GM23338 (cell line): ENCODE data around the gene TBX18. TPM values are rescaled to one million over a fixed set of nuclear protein-coding genes. Genes with fewer than 3 reads are reported as not detected.

Experiments used
- ATAC-seq: fragments of 200-7000 bp; cut with Tn5 transposase; 3 replicates; pipeline ENCODE4 v1.9.1; 2020
- DNase-seq: peaks from one replicate; pipeline ENCODE4 v3.0.0-alpha.2; 2015; ENCODE audit warnings: low spot score
- H2AFZ ChIP-seq: fragments of 200-600 bp; sonication (generic); 2 replicates; pipeline ENCODE4 v1.8.0; 2016; ENCODE audit warnings: antibody characterized with exemption, mild to moderate bottlenecking, moderate library complexity
- H3F3A ChIP-seq: fragments of 200-600 bp; sonication (generic); replicated peaks from 2 replicates; pipeline ENCODE4 v1.8.0; 2017; ENCODE audit warnings: antibody characterized with exemption, mixed run types, low read depth
- H3K27ac ChIP-seq: fragments of 200-600 bp; sonication (generic); 2 replicates; pipeline ENCODE4 v1.6.1; 2016; ENCODE audit warnings: low read depth
- H3K27me3 ChIP-seq: fragments of 200-600 bp; sonication (generic); 2 replicates; pipeline ENCODE4 v1.8.0; 2016; ENCODE audit warnings: mild to moderate bottlenecking, mixed run types, moderate library complexity; ENCODE audit not compliant: insufficient read depth
- H3K36me3 ChIP-seq: fragments of 200-600 bp; sonication (generic); 2 replicates; pipeline ENCODE4 v1.8.0; 2016; ENCODE audit warnings: mild to moderate bottlenecking; ENCODE audit not compliant: insufficient read depth
- H3K4me1 ChIP-seq: fragments of 200-600 bp; sonication (generic); 2 replicates; pipeline ENCODE4 v1.8.0; 2016; ENCODE audit warnings: mild to moderate bottlenecking, moderate library complexity; ENCODE audit not compliant: insufficient read depth
- H3K4me2 ChIP-seq: fragments of 200-600 bp; sonication (generic); 2 replicates; pipeline ENCODE4 v1.7.1; 2017; ENCODE audit warnings: mixed run types
- H3K4me3 ChIP-seq: fragments of 200-600 bp; sonication (generic); 2 replicates; pipeline ENCODE4 v1.6.1; 2016; ENCODE audit warnings: mixed run types
- H3K79me2 ChIP-seq: fragments of 200-600 bp; sonication (generic); replicated peaks from 2 replicates; pipeline ENCODE4 v1.8.0; 2017; ENCODE audit warnings: mild to moderate bottlenecking; ENCODE audit not compliant: insufficient read depth
- H3K9me2 ChIP-seq: fragments of 200-600 bp; sonication (generic); 2 replicates; pipeline ENCODE4 v1.8.0; 2017; ENCODE audit not compliant: insufficient read depth
- H4K20me1 ChIP-seq: fragments of 200-600 bp; sonication (generic); replicated peaks from 2 replicates; pipeline ENCODE4 v1.8.0; 2017; ENCODE audit warnings: mild to moderate bottlenecking; ENCODE audit not compliant: insufficient read depth
- H3K27ac Mint-ChIP-seq: 2 replicates; pipeline ENCODE4 v1.8.0; 2020; ENCODE audit warnings: inconsistent platforms, mild to moderate bottlenecking, moderate library complexity, mixed read lengths
- H3K27me3 Mint-ChIP-seq: 3 replicates; pipeline ENCODE4 v1.8.0; 2022; ENCODE audit warnings: low read depth, mild to moderate bottlenecking, moderate library complexity, mixed read lengths, inconsistent platforms; ENCODE audit not compliant: insufficient read depth, poor library complexity
- H3K36me3 Mint-ChIP-seq: 3 replicates; pipeline ENCODE4 v1.8.0; 2021; ENCODE audit warnings: low read depth, mild to moderate bottlenecking, inconsistent platforms, moderate library complexity, mixed read lengths
- H3K4me1 Mint-ChIP-seq: 3 replicates; pipeline ENCODE4 v1.8.0; 2020; ENCODE audit warnings: mild to moderate bottlenecking, inconsistent platforms, mixed read lengths
- H3K4me3 Mint-ChIP-seq: 3 replicates; pipeline ENCODE4 v1.8.0; 2021; ENCODE audit warnings: moderate library complexity, mild to moderate bottlenecking, inconsistent platforms, mixed read lengths
- H3K9me3 Mint-ChIP-seq: 3 replicates; pipeline ENCODE4 v1.8.0; 2020; ENCODE audit warnings: moderate library complexity, mild to moderate bottlenecking, inconsistent platforms, mixed read lengths
- CREB1 ChIP-seq: fragments of 250-450 bp; sonication (Bioruptor Pico); IDR thresholded peaks from 2 replicates; pipeline ENCODE4 v1.5.0; 2020; ENCODE audit warnings: low read depth, mild to moderate bottlenecking, moderate library complexity
- CTCF ChIP-seq, 2 experiments: fragments of 200-600 bp in 1 of 2; sonication (generic) in 1 of 2; conservative IDR thresholded peaks; 2 replicates each; pipeline versions ENCODE4 v1.5.1 to v1.6.1; 2016 to 2017; ENCODE audit warnings: antibody characterized with exemption in 2 of 2, low read depth in 2 of 2, mild to moderate bottlenecking in 2 of 2, moderate library complexity in 1 of 2
- EZH2 ChIP-seq: fragments of 200-600 bp; sonication (generic); IDR thresholded peaks from one replicate; pipeline ENCODE4 v1.8.0; 2017; ENCODE audit warnings: antibody characterized with exemption, mild to moderate bottlenecking, low read depth; ENCODE audit not compliant: unreplicated experiment
- EZH2phosphoT487 ChIP-seq: fragments of 200-600 bp; sonication (generic); IDR thresholded peaks from one replicate; pipeline ENCODE4 v1.8.1; 2018; ENCODE audit warnings: antibody characterized with exemption; ENCODE audit not compliant: unreplicated experiment
- JUNB ChIP-seq: IDR thresholded peaks from one replicate; pipeline ENCODE4 v1.6.1; 2016; ENCODE audit warnings: antibody characterized with exemption; ENCODE audit not compliant: unreplicated experiment
- NANOG ChIP-seq: IDR thresholded peaks from 2 replicates; pipeline ENCODE4 v1.6.1; 2016; ENCODE audit warnings: antibody characterized with exemption, borderline replicate concordance
- POLR2AphosphoS5 ChIP-seq: IDR thresholded peaks from 2 replicates; pipeline ENCODE4 v1.6.1; 2016; ENCODE audit warnings: antibody characterized with exemption, low read depth
- STAT1 ChIP-seq: IDR thresholded peaks from one replicate; pipeline ENCODE4 v1.6.1; 2016; ENCODE audit warnings: antibody characterized with exemption; ENCODE audit not compliant: unreplicated experiment
- ZNF114 ChIP-seq: fragments of 250-450 bp; sonication (Bioruptor Pico); IDR thresholded peaks from 2 replicates; pipeline ENCODE4 v1.5.0; 2020; ENCODE audit warnings: mild to moderate bottlenecking, moderate library complexity
- ZNF331 ChIP-seq: fragments of 250-450 bp; sonication (Bioruptor Pico); IDR thresholded peaks from 2 replicates; pipeline ENCODE4 v1.5.0; 2020; ENCODE audit warnings: low read depth, mild to moderate bottlenecking, moderate library complexity
- ZNF462 ChIP-seq: fragments of 250-450 bp; sonication (Bioruptor Pico); IDR thresholded peaks from 2 replicates; pipeline ENCODE4 v1.5.0; 2020; ENCODE audit warnings: mild to moderate bottlenecking, moderate library complexity
- polyA plus RNA-seq: library from polyadenylated mRNA; unstranded; fragments of >200 nt; fragmentation: Nextera tagmentation; extraction: Ambion mirVana; gene quantifications from 2 replicates; pipeline ENCODE4 v1.2.1, GENCODE V29; 2016
- total RNA-seq: library from RNA; depleted of rRNA; stranded (reverse); fragments of >200 nt; shearing (Covaris generic); gene quantifications from 2 replicates; pipeline ENCODE4 v1.2.3, GENCODE V29; 2014

Gene TBX18
- total and polyA plus RNA-seq, 2 experiments from 2014 or later, result 0.03 TPM; not detected in 1

- peaks cover 6% of the 10 kb centered on the region for H3K27me3 Mint-ChIP-seq
- DNase-seq (no peak), ATAC-seq (no peak)
- Histone ChIP-seq H3F3A (no peaks in the 10 kb centered on the region), H3K27ac (no peak overlapping the region), H3K79me2 (no peaks in the 10 kb centered on the region), H4K20me1 (no peaks in the 10 kb centered on the region), H3K4me2 (no peak overlapping the region), H3K9me2 (0 out of 2 replicates have a peak, but pooled peaks cover 5% of the 10 kb centered on the region), H3K4me3 (no peak overlapping the region), H2AFZ (no peak overlapping the region), H3K27me3 (no peaks in the 10 kb centered on the region), H3K36me3 (no peaks in the 10 kb centered on the region), H3K4me1 (no peaks in the 10 kb centered on the region)
- TF ChIP-seq ZNF331 (CRISPR knock-in tag), result no peak
- TF ChIP-seq JUNB, result no peak
- no peak for TF ChIP-seq POLR2AphosphoS5
- TF ChIP-seq CTCF (conservative IDR thresholded peaks at IDR 0.05; ENCODE audit: low read depth in 2 of 2), result no peak
- no peak for TF ChIP-seq NANOG
- TF ChIP-seq ZNF462 (CRISPR knock-in tag), result no peak
- TF ChIP-seq EZH2, result no peak
- TF ChIP-seq ZNF114 (CRISPR knock-in tag), result no peak
- no peak for TF ChIP-seq STAT1
- no peak for TF ChIP-seq CREB1 (CRISPR knock-in tag)
- TF ChIP-seq EZH2phosphoT487, result no peak
- no peaks in the 10 kb centered on the region for H3K36me3 Mint-ChIP-seq
- no peak overlapping the region for H3K27ac Mint-ChIP-seq
- H3K4me1 Mint-ChIP-seq, result no peaks in the 10 kb centered on the region
- H3K4me3 Mint-ChIP-seq, result no peak overlapping the region
- no peaks in the 10 kb centered on the region for H3K9me3 Mint-ChIP-seq
Observed at GRCh38 chr6:84719152-84719551, 45.2 kb downstream of the TBX18 start.
